SK-N-DZ (cell line): ENCODE measurements around the gene MKS1.
A peak's percentile ranks its signal among the peaks of the same experiment; 100 is the strongest.

Experiments
- DNase-seq: peaks from one replicate; pipeline ENCODE4 v3.0.0-alpha.2; 2015; ENCODE audit warnings: low spot score

Gene MKS1

GRCh38 chr17:58204796-58205195 is 14.3 kb downstream of the MKS1 start:
- DNase-seq = no peak

GRCh38 chr17:58202859-58203258 is 16.2 kb downstream of the MKS1 start:
- no peak for DNase-seq

GRCh38 chr17:58200024-58200633 is 18.9 kb downstream of the MKS1 start:
- peak; percentile 80 for DNase-seq

- no peak for DNase-seq
Measured at GRCh38 chr17:58196610-58197009, 22.4 kb downstream of the MKS1 start.

- no peak for DNase-seq
Measured at GRCh38 chr17:58195518-58196123, 23.4 kb downstream of the MKS1 start.

GRCh38 chr17:58193641-58194255 is 25.3 kb downstream of the MKS1 start:
- no peak for DNase-seq

GRCh38 chr17:58192612-58193011 is 26.4 kb downstream of the MKS1 start, which contains the start of gene EPX:
Gene EPX (plus strand): TSS chr17:58192726. CDS start chr17:58192847, 121 bp downstream.
- no peak for DNase-seq

- DNase-seq = peak; percentile 34
Measured at GRCh38 chr17:58191241-58191896, 27.7 kb downstream of the MKS1 start.

- DNase-seq = no peak
Measured at GRCh38 chr17:58189436-58190146, 29.5 kb downstream of the MKS1 start.

- no peak for DNase-seq
Measured at GRCh38 chr17:58187675-58188074, 31.4 kb downstream of the MKS1 start.

- DNase-seq = no peak
Measured at GRCh38 chr17:58187063-58187462, 32.0 kb downstream of the MKS1 start.

GRCh38 chr17:58186591-58186990 is 32.5 kb downstream of the MKS1 start:
- DNase-seq = no peak

- no peak for DNase-seq
Measured at GRCh38 chr17:58184986-58185761, 33.9 kb downstream of the MKS1 start.

GRCh38 chr17:58184308-58184985 is 34.6 kb downstream of the MKS1 start:
- DNase-seq = no peak

- DNase-seq = no peak
Measured at GRCh38 chr17:58183514-58183913, 35.5 kb downstream of the MKS1 start.

- no peak for DNase-seq
Measured at GRCh38 chr17:58181796-58182195, 37.3 kb downstream of the MKS1 start.

GRCh38 chr17:58176200-58176599 is 42.9 kb downstream of the MKS1 start:
- DNase-seq = no peak

- no peak for DNase-seq
Measured at GRCh38 chr17:58174871-58175270, 44.2 kb downstream of the MKS1 start.

GRCh38 chr17:58172369-58173071 is 46.5 kb downstream of the MKS1 start:
- DNase-seq = peak; percentile 64

GRCh38 chr17:58170622-58171021 is 48.4 kb downstream of the MKS1 start:
- no peak for DNase-seq
